Measurements from ENCODE around the gene SEMA3A.

DNA sequence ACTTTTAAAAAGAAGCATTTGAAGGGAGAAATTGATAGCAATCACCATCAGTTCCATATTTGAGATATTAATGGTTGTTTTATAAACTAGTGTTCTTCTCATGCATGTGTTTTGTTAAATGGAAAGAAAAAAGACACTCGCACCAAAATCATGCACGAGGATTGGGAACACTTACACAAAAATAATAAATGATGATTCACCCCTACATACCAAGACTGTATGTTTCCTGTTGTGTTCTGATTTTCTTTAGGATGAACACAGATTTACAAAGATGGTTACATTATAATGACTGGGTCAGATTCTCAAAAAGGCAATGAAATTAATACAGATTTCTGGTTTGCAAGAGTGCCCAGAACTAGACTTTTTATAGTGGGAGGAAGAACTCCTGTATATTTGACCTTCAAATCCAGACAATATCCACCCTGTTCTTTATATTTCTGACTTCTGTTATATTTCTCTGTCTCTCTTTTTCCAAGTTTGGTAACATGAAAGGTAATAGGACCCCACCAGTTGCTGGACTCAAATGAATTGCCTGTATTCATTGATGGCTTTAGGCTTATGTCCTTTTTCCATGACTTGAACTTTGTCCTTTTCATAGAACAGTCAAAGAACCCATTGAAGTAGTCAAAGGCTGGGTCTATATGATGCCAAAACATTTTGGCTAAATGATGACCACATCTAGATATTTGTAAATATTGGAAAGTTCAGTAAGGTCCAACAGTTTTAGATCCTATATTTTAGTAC is 54.4 kb downstream of the SEMA3A start:
- TF ChIP-seq, protein P1, sequence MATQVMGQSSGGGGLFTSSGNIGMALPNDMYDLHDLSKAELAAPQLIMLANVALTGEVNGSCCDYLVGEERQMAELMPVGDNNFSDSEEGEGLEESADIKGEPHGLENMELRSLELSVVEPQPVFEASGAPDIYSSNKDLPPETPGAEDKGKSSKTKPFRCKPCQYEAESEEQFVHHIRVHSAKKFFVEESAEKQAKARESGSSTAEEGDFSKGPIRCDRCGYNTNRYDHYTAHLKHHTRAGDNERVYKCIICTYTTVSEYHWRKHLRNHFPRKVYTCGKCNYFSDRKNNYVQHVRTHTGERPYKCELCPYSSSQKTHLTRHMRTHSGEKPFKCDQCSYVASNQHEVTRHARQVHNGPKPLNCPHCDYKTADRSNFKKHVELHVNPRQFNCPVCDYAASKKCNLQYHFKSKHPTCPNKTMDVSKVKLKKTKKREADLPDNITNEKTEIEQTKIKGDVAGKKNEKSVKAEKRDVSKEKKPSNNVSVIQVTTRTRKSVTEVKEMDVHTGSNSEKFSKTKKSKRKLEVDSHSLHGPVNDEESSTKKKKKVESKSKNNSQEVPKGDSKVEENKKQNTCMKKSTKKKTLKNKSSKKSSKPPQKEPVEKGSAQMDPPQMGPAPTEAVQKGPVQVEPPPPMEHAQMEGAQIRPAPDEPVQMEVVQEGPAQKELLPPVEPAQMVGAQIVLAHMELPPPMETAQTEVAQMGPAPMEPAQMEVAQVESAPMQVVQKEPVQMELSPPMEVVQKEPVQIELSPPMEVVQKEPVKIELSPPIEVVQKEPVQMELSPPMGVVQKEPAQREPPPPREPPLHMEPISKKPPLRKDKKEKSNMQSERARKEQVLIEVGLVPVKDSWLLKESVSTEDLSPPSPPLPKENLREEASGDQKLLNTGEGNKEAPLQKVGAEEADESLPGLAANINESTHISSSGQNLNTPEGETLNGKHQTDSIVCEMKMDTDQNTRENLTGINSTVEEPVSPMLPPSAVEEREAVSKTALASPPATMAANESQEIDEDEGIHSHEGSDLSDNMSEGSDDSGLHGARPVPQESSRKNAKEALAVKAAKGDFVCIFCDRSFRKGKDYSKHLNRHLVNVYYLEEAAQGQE (IDR thresholded peaks at IDR 0.05) = no peak
- no peak for TF ChIP-seq RAD21 (IDR thresholded peaks at IDR 0.05)
- TF ChIP-seq, protein P2, sequence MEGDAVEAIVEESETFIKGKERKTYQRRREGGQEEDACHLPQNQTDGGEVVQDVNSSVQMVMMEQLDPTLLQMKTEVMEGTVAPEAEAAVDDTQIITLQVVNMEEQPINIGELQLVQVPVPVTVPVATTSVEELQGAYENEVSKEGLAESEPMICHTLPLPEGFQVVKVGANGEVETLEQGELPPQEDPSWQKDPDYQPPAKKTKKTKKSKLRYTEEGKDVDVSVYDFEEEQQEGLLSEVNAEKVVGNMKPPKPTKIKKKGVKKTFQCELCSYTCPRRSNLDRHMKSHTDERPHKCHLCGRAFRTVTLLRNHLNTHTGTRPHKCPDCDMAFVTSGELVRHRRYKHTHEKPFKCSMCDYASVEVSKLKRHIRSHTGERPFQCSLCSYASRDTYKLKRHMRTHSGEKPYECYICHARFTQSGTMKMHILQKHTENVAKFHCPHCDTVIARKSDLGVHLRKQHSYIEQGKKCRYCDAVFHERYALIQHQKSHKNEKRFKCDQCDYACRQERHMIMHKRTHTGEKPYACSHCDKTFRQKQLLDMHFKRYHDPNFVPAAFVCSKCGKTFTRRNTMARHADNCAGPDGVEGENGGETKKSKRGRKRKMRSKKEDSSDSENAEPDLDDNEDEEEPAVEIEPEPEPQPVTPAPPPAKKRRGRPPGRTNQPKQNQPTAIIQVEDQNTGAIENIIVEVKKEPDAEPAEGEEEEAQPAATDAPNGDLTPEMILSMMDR (IDR thresholded peaks at IDR 0.05; ENCODE audit: low read depth, low read length, missing input control) = no peak
- TF ChIP-seq, protein P3, sequence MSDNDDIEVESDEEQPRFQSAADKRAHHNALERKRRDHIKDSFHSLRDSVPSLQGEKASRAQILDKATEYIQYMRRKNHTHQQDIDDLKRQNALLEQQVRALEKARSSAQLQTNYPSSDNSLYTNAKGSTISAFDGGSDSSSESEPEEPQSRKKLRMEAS (IDR thresholded peaks at IDR 0.05) = no peak

All from liver (tissue), 3 donors.